Upper lobe of left lung (tissue), 6 donors: ENCODE data around the gene KRT80. TPM values are rescaled to one million over a fixed set of nuclear protein-coding genes. Genes with fewer than 3 reads are reported as not detected.
A peak's percentile ranks its signal among the peaks of the same experiment; 100 is the strongest.

Experiments
- ATAC-seq, 2 donors: fragments of 200-7000 bp; cut with Tn5 transposase; one replicate each; pipeline ENCODE4 v1.9.1; 2022; ENCODE audit warnings: mild to moderate bottlenecking in 2 of 2, moderate library complexity in 2 of 2; ENCODE audit not compliant: low FRiP score in 2 of 2
- DNase-seq, 2 donors: peaks; one replicate each; pipeline ENCODE4 v3.0.0-alpha.2; 2019 to 2020
- H3K27ac ChIP-seq, 4 donors: fragments of 200-600 bp; sonication (generic); one replicate each; pipeline ENCODE4 v1.5.1; 2016 to 2019
- H3K27me3 ChIP-seq, 4 donors: fragments of 200-600 bp; sonication (generic); one replicate each; pipeline ENCODE4 v1.5.1; 2017 to 2019
- H3K36me3 ChIP-seq, 4 donors: fragments of 200-600 bp; sonication (generic); one replicate each; pipeline ENCODE4 v1.5.1; 2016 to 2019
- H3K4me1 ChIP-seq, 4 donors: fragments of 200-600 bp; sonication (generic); one replicate each; pipeline ENCODE4 v1.5.1; 2018 to 2019
- H3K4me3 ChIP-seq, 4 donors: fragments of 200-600 bp; sonication (generic); one replicate each; pipeline ENCODE4 v1.5.1; 2017 to 2019; ENCODE audit warnings: mild to moderate bottlenecking in 2 of 4, moderate library complexity in 1 of 4
- H3K9me3 ChIP-seq, 4 donors: fragments of 200-600 bp; sonication (generic); one replicate each; pipeline ENCODE4 v1.5.1; 2018 to 2019
- CTCF ChIP-seq, 6 experiments: fragments of 450-650 bp in 4 of 6; fragments of 200-600 bp in 2 of 6; sonication (generic) in 2 of 6; IDR thresholded peaks; one replicate each; pipeline ENCODE4 v1.5.1; 2016 to 2019; ENCODE audit warnings: antibody characterized with exemption in 6 of 6
- EP300 ChIP-seq, 4 donors: sonication (generic); formaldehyde crosslinking; IDR thresholded peaks; one replicate each; pipeline ENCODE4 v1.5.1; 2017; ENCODE audit warnings: antibody characterized with exemption in 4 of 4, control low read depth in 2 of 4
- POLR2A ChIP-seq, 4 donors: fragments of 450-650 bp; IDR thresholded peaks; one replicate each; pipeline ENCODE4 v1.5.1; 2016 to 2017; ENCODE audit warnings: antibody characterized with exemption in 4 of 4, mild to moderate bottlenecking in 2 of 4
- POLR2AphosphoS5 ChIP-seq, 2 donors: sonication (generic); formaldehyde crosslinking; IDR thresholded peaks; one replicate each; pipeline ENCODE4 v1.5.1; 2017; ENCODE audit warnings: antibody characterized with exemption in 2 of 2
- WGBS, 2 donors: methylation state at CpG; one replicate each; pipeline ENCODE4 v1.1.5; 2017 to 2018; 5-methylcytosine and 5-hydroxymethylcytosine counted together
- total RNA-seq, 6 donors: library from RNA; depleted of rRNA in 4 of 6; stranded (reverse); fragments of >200 nt in 4 of 6; gene quantifications; one replicate each; pipeline versions ENCODE4 v1.1.0 to v1.2.1, GENCODE V29; 2016 to 2021
- donor health status: DM: no; HTN: no; CAD: no; lungs with moderate emphysema.
- donor health status: DM: no; HTN: yes; CAD: no; lungs with severe emphysema.

Gene KRT80
- total RNA-seq, 6 donors from 2014 or later = 2.1 to 15.2 (median 6.6) TPM

GRCh38 chr12:52179396-52179973 is 12.3 kb downstream of the KRT80 start:
- Histone ChIP-seq H3K4me1 (peaks cover 0 to 31% (median 8%) of the 10 kb centered on the region in 4 donors), H3K36me3 (no peaks in the 10 kb centered on the region), H3K27ac (peak overlapping the region in 1 of 4 donors; percentile 1), H3K9me3 (no peaks in the 10 kb centered on the region), H3K4me3 (no peak overlapping the region), H3K27me3 (no peaks in the 10 kb centered on the region)
- no peak for ATAC-seq
- 90 to 100% methylated on average over 1 to 6 of the region's 6 CpGs for WGBS, 2 donors
- TF ChIP-seq POLR2AphosphoS5 (IDR thresholded peaks at IDR 0.05) (no peak), EP300 (IDR thresholded peaks at IDR 0.05) (no peak), CTCF (IDR thresholded peaks at IDR 0.05) (no peak), POLR2A (IDR thresholded peaks at IDR 0.05) (no peak)
- no peak for DNase-seq

- 64 to 67% methylated on average over 2 of the region's 2 CpGs for WGBS, 2 donors
- no peak for ATAC-seq
- no peak for TF ChIP-seq POLR2AphosphoS5 (IDR thresholded peaks at IDR 0.05)
- no peak for TF ChIP-seq CTCF (IDR thresholded peaks at IDR 0.05)
- no peak for TF ChIP-seq POLR2A (IDR thresholded peaks at IDR 0.05)
- no peak for TF ChIP-seq EP300 (IDR thresholded peaks at IDR 0.05)
- Histone ChIP-seq H3K27me3 (no peaks in the 10 kb centered on the region), H3K4me3 (no peak overlapping the region), H3K9me3 (no peaks in the 10 kb centered on the region), H3K27ac (peak overlapping the region in 1 of 4 donors; percentile 1), H3K4me1 (peaks cover 0 to 27% (median 7%) of the 10 kb centered on the region in 4 donors), H3K36me3 (no peaks in the 10 kb centered on the region)
- no peak for DNase-seq
Observed at GRCh38 chr12:52178984-52179383, 12.8 kb downstream of the KRT80 start.

GRCh38 chr12:52178443-52178842 is 13.4 kb downstream of the KRT80 start:
- no peaks in the 10 kb centered on the region for H3K27me3 ChIP-seq
- no peaks in the 10 kb centered on the region for H3K36me3 ChIP-seq
- no peak overlapping the region for H3K4me3 ChIP-seq
- no peak overlapping the region for H3K27ac ChIP-seq
- TF ChIP-seq POLR2AphosphoS5 (IDR thresholded peaks at IDR 0.05) (no peak), CTCF (IDR thresholded peaks at IDR 0.05) (no peak), POLR2A (IDR thresholded peaks at IDR 0.05) (no peak), EP300 (IDR thresholded peaks at IDR 0.05) (no peak)
- ATAC-seq (no peak), DNase-seq (no peak)
- peaks cover 0 to 22% (median 5%) of the 10 kb centered on the region in 4 donors for H3K4me1 ChIP-seq
- 77 to 93% methylated on average over 7 of the region's 7 CpGs for WGBS, 2 donors
- no peaks in the 10 kb centered on the region for H3K9me3 ChIP-seq

GRCh38 chr12:52175371-52176350 is 16.2 kb downstream of the KRT80 start:
- Histone ChIP-seq H3K9me3 (no peaks in the 10 kb centered on the region), H3K27ac (peak overlapping the region; percentile 76 to 81 (median 78)), H3K4me1 (peaks cover 0 to 11% (median 1%) of the 10 kb centered on the region in 4 donors), H3K27me3 (no peaks in the 10 kb centered on the region), H3K36me3 (no peaks in the 10 kb centered on the region), H3K4me3 (no peak overlapping the region)
- DNase-seq = no peak
- peak in 5 of 6 experiments; percentile 18 to 57 (median 41) for TF ChIP-seq CTCF (IDR thresholded peaks at IDR 0.05)
- TF ChIP-seq POLR2A (IDR thresholded peaks at IDR 0.05) = no peak
- no peak for ATAC-seq
- WGBS, 2 donors = 52 to 66% methylated on average over 11 to 17 of the region's 20 CpGs
